Esophagus muscularis mucosa (tissue), 4 donors: Measurements from ENCODE around the gene GCC1. TPM values are rescaled to one million over a fixed set of nuclear protein-coding genes. Genes with fewer than 3 reads are reported as not detected.

ENCODE experiments used
- DNase-seq: peaks from one replicate; pipeline ENCODE4 v3.0.0-alpha.2; 2017; ENCODE audit errors: extremely low spot score
- H3K27ac ChIP-seq, 4 donors: fragments of 200-600 bp; sonication (generic); replicated peaks in 1 of 4; 1 replicate in 3 of 4; 2 replicates in 1 of 4; pipeline ENCODE4 v1.5.1; 2016 to 2019; ENCODE audit warnings: mild to moderate bottlenecking in 1 of 4
- H3K27me3 ChIP-seq, 4 donors: fragments of 200-600 bp; sonication (generic); one replicate each; pipeline versions ENCODE4 v1.5.1 to v1.6.0; 2016 to 2019
- H3K36me3 ChIP-seq, 4 donors: fragments of 200-600 bp; sonication (generic); one replicate each; pipeline ENCODE4 v1.5.1; 2016 to 2019
- H3K4me1 ChIP-seq, 4 donors: fragments of 200-600 bp; sonication (generic); one replicate each; pipeline ENCODE4 v1.5.1; 2016 to 2019
- H3K4me3 ChIP-seq, 4 donors: fragments of 200-600 bp; sonication (generic); 1 replicate in 2 of 4; 2 replicates in 2 of 4; pipeline ENCODE4 v1.5.1; 2016 to 2019; ENCODE audit warnings: mild to moderate bottlenecking in 4 of 4, moderate library complexity in 1 of 4
- H3K9me3 ChIP-seq, 4 donors: fragments of 200-600 bp; sonication (generic); 1 replicate in 3 of 4; 2 replicates in 1 of 4; pipeline ENCODE4 v1.5.1; 2016 to 2019
- EP300 ChIP-seq: sonication (generic); formaldehyde crosslinking; IDR thresholded peaks from one replicate; pipeline ENCODE4 v1.6.1; 2017; ENCODE audit warnings: antibody characterized with exemption
- POLR2A ChIP-seq: fragments of 450-650 bp; IDR thresholded peaks from one replicate; pipeline ENCODE4 v1.6.1; 2017; ENCODE audit warnings: antibody characterized with exemption, moderate library complexity, mild to moderate bottlenecking, low read depth
- POLR2AphosphoS5 ChIP-seq, 2 donors: sonication (generic); formaldehyde crosslinking; IDR thresholded peaks; one replicate each; pipeline ENCODE4 v1.6.1; 2017; ENCODE audit warnings: antibody characterized with exemption in 2 of 2
- WGBS: methylation state at CpG from one replicate; pipeline ENCODE4 v1.1.5; 2018; 5-methylcytosine and 5-hydroxymethylcytosine counted together
- intact Hi-C: fragments of 100-400 bp; cut with DNase I; formaldehyde crosslinking; loops from one replicate; pipeline ENCODE4 v1.15.1; 2023
- total RNA-seq, 4 donors: library from RNA; depleted of rRNA; stranded (reverse); fragments of >200 nt; gene quantifications; one replicate each; pipeline versions ENCODE4 v1.1.0 to v1.2.1, GENCODE V29; 2016
- TF ChIP-seq, protein P1 (sequence below), 3 experiments: fragments of 200-600 bp in 2 of 3; fragments of 450-650 bp in 1 of 3; sonication (generic) in 2 of 3; IDR thresholded peaks; one replicate each; pipeline ENCODE4 v1.5.1; 2017 to 2019; ENCODE audit warnings: antibody characterized with exemption in 3 of 3, mild to moderate bottlenecking in 2 of 3, moderate library complexity in 1 of 3

GCC1 gene
- total RNA-seq, 4 donors from 2014 or later: 11.6 to 17.3 (median 14.7) TPM

DNA sequence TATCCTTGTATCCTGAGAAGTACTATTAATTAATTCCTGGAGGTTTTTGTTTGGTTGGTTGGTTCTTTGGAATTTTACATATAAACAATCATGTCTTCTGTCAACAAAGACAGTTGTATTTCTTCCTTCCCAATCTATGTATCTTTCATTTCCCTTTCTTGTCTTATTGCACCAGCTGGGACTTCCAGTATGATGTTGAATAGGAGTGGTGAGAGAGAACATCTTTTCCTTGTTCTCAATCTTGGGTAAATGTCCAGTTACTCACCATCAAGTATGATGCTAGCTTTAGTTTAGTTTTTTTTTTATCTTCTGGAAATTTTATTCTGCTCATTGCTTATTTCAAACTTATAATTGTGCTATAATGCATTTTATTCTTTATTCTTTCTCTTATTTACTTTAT, 39.9 kb upstream of the GCC1 start:
- H3K27me3 ChIP-seq: peaks cover 0 to 9% (median 0%) of the 10 kb centered on the region in 4 donors
- H3K4me1 ChIP-seq: no peaks in the 10 kb centered on the region
- intact Hi-C loops: no loop called here
- no peak for DNase-seq
- TF ChIP-seq POLR2A: no peak
- TF ChIP-seq POLR2AphosphoS5 (IDR thresholded peaks at IDR 0.05): no peak
- TF ChIP-seq, protein P1, sequence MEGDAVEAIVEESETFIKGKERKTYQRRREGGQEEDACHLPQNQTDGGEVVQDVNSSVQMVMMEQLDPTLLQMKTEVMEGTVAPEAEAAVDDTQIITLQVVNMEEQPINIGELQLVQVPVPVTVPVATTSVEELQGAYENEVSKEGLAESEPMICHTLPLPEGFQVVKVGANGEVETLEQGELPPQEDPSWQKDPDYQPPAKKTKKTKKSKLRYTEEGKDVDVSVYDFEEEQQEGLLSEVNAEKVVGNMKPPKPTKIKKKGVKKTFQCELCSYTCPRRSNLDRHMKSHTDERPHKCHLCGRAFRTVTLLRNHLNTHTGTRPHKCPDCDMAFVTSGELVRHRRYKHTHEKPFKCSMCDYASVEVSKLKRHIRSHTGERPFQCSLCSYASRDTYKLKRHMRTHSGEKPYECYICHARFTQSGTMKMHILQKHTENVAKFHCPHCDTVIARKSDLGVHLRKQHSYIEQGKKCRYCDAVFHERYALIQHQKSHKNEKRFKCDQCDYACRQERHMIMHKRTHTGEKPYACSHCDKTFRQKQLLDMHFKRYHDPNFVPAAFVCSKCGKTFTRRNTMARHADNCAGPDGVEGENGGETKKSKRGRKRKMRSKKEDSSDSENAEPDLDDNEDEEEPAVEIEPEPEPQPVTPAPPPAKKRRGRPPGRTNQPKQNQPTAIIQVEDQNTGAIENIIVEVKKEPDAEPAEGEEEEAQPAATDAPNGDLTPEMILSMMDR (IDR thresholded peaks at IDR 0.05): no peak
- TF ChIP-seq EP300: no peak
- no peaks in the 10 kb centered on the region for H3K36me3 ChIP-seq
- H3K4me3 ChIP-seq: no peak overlapping the region
- H3K9me3 ChIP-seq: no peaks in the 10 kb centered on the region
- no peak overlapping the region for H3K27ac ChIP-seq

DNA sequence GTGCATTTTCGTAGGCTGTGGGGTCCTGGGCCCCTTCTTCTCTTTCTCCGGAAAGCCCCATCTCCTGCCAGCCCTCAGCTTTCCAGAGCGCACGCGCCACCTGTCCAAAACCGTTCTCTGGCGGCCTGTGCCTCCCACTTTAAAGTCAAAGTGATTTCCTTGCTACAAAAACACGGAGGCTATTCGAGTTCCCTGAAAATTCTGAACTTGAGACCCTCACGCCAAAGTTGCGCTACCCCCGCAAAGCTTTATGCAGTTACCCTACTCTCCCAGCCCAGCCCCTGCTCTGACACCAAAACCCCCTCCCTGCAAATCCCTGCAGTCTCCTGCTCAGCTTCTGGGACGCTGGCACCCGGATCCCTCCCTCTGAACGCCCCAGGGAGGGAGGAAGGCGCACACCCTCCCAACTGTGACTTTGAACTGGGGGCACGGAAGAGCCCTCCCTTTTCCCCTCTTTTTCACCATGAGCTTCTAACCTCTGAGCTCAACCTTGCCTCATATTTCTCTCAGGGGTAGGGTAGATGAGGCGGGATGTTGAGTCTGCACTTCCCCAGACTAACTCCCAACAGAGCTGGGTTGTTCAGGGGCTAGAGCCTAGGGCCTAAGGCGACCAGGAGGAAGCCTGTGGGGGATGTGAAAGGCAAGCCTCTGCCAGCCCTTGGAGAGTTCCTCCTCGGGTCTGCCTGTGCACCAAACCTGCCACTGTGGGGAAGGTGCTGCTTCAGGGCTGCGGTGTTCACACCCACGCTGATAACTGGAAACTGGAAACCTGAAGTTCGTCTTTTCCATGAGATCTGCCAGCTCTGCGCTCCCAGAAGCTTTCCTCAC, 35.2 kb upstream of the GCC1 start:
- DNase-seq: no peak
- WGBS: 2% methylated on average over 24 of the region's 24 CpGs
- peaks cover 0 to 52% (median 2%) of the 10 kb centered on the region in 4 donors for H3K27me3 ChIP-seq
- H3K27ac ChIP-seq: no peak overlapping the region
- H3K4me1 ChIP-seq: no peaks in the 10 kb centered on the region
- no peak for TF ChIP-seq EP300
- no peak for TF ChIP-seq POLR2A
- TF ChIP-seq, protein P1 (IDR thresholded peaks at IDR 0.05): no peak
- TF ChIP-seq POLR2AphosphoS5 (IDR thresholded peaks at IDR 0.05): no peak
- H3K9me3 ChIP-seq: no peaks in the 10 kb centered on the region
- H3K36me3 ChIP-seq: no peaks in the 10 kb centered on the region
- no peak overlapping the region for H3K4me3 ChIP-seq
- intact Hi-C loops: no loop called here

DNA sequence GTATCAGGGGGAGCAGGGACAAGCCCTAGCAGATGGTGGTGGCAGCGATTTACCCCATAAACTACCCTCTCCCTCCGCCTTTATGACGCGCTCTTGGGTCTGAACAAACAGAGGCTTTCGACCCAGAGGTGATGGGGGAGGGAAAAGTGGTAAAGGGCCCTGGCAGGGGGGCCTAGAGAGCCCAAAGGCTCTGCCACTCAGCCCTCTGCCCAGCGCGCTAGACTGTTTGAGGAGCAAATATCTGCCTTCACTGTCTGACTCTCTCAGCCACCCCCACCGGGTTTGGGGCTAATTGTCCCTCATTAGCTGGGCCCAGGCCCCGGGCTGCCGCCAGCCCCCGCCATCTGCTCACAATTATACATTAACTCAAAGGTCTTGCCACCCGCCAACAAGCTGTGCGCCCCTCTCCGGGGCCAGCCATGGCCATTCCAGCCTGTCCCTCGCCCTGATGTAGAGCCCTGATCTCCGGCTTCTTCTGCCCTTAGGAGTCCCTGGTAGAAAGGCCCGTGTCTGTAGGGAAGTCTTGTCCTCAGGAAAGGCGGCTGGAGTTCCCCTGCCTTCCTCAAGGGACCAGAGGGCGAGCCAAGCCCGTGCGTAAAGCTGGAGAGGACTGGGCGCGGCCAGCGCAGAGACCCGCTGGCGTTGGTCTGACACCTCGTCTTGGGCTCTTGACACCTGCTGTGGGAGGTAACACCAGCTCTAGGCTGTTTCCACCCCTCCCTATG, 34.4 kb upstream of the GCC1 start:
- Histone ChIP-seq H3K36me3 (no peaks in the 10 kb centered on the region), H3K4me3 (no peak overlapping the region), H3K27me3 (peaks cover 0 to 60% (median 2%) of the 10 kb centered on the region in 4 donors), H3K9me3 (no peaks in the 10 kb centered on the region), H3K27ac (no peak overlapping the region), H3K4me1 (no peaks in the 10 kb centered on the region)
- TF ChIP-seq POLR2AphosphoS5 (IDR thresholded peaks at IDR 0.05): no peak
- TF ChIP-seq, protein P1 (IDR thresholded peaks at IDR 0.05): no peak
- TF ChIP-seq EP300: no peak
- TF ChIP-seq POLR2A: no peak
- WGBS: 10% methylated on average over 20 of the region's 27 CpGs
- DNase-seq: no peak
- intact Hi-C loops: no loop called here

DNA sequence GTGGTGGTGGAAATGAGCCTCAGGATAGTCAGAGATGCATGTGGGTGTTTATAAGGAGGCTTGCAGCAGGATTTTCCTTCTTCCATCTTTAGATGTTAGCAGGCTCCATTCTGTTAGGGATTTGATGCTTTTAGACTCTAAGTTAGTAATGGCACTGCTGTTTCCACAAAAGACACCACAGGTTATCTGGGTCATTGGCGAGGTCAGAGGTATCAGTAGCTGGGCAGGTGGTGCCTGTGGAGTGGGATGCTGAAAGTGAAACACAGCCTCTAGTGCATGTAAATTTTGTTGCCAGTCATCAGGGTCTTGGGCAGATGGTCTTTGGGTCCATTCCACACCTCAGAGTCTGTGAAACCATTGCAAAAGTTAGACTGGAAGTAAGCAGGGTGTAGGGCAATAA, 33.4 kb upstream of the GCC1 start:
- Histone ChIP-seq H3K27me3 (peaks cover 0 to 69% (median 2%) of the 10 kb centered on the region in 4 donors), H3K9me3 (no peaks in the 10 kb centered on the region), H3K36me3 (no peaks in the 10 kb centered on the region), H3K4me1 (no peaks in the 10 kb centered on the region), H3K4me3 (no peak overlapping the region), H3K27ac (no peak overlapping the region)
- intact Hi-C loops: no loop called here
- 63% methylated on average over 1 of the region's 1 CpG for WGBS
- no peak for DNase-seq
- no peak for TF ChIP-seq POLR2A
- no peak for TF ChIP-seq POLR2AphosphoS5 (IDR thresholded peaks at IDR 0.05)
- TF ChIP-seq, protein P1 (IDR thresholded peaks at IDR 0.05): no peak
- TF ChIP-seq EP300: no peak
